Vagina (tissue), 2 donors: ENCODE measurements around the gene PIAS3.

Source experiments
- CTCF ChIP-seq, 3 experiments: fragments of 450-650 bp in 2 of 3; fragments of 200-600 bp in 1 of 3; sonication (generic) in 1 of 3; IDR thresholded peaks; one replicate each; pipeline ENCODE4 v1.5.1; 2017 to 2019; ENCODE audit warnings: antibody characterized with exemption in 3 of 3, mild to moderate bottlenecking in 2 of 3, moderate library complexity in 2 of 3
- POLR2AphosphoS5 ChIP-seq, 2 donors: sonication (generic); formaldehyde crosslinking; IDR thresholded peaks; one replicate each; pipeline ENCODE4 v1.9.0; 2017; ENCODE audit warnings: antibody characterized with exemption in 2 of 2, mild to moderate bottlenecking in 2 of 2, low read depth in 1 of 2; ENCODE audit not compliant: insufficient read depth in 1 of 2

- TF ChIP-seq CTCF (IDR thresholded peaks at IDR 0.05) (no peak), POLR2AphosphoS5 (IDR thresholded peaks at IDR 0.05; ENCODE audit: insufficient read depth in 1 of 2, low read depth in 1 of 2) (no peak)
Measured at GRCh38 chr1:145898756-145899155, 39.9 kb upstream of the PIAS3 start.
